ENCODE measurements around the gene PRL.
A peak's percentile ranks its signal among the peaks of the same experiment; 100 is the strongest.

Gene PRL

GRCh38 chr6:22296936-22297335 is at the start of gene PRL:
TSS of gene PRL (minus strand) at chr6:22297036. CDS start at chr6:22296982, 54 bp downstream.
- DNase-seq, result no peak

- no peak for DNase-seq
Measured at GRCh38 chr6:22343864-22344263, 47.0 kb upstream of the PRL start.

GRCh38 chr6:22334778-22335177 is 37.9 kb upstream of the PRL start:
- DNase-seq, result no peak

DNA sequence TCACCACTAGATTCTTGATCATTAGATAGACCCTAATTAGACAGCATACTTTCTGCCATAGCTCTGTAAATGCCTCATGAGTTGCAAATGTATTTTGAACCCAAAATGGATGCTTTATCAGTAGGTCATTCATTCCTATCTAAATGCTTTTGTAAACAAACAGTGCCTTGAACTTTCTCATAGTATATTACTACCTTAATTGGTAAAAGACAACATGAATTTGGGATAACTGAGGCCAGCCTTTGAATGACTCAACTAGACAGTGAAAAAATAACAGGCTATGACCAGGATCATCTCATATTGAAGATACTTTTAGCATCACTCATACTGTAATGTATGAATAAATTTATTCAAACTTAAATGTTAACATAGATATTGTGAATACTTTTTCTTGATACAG is 37.0 kb upstream of the PRL start:
- peak; percentile 29 for DNase-seq

DNA sequence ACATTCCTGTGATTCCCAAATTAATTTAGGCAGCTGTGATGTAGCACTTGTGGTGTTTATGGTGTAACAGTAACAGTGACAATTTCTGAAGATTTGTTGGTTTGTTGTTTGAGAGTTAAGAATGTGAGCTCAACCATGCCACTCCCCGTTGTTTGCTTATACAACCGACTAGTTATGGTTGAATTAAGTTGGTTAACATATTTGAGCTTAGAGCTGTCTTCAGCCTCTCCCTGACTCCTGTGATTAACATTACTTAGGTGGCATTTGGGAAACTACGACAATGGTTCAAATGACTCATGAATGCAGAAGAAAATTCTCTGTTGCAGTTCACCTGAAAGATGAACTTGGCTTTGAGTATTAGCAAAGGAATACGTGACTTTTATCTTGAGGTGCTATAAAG is 35.9 kb upstream of the PRL start:
- DNase-seq, result peak; percentile 5

DNA sequence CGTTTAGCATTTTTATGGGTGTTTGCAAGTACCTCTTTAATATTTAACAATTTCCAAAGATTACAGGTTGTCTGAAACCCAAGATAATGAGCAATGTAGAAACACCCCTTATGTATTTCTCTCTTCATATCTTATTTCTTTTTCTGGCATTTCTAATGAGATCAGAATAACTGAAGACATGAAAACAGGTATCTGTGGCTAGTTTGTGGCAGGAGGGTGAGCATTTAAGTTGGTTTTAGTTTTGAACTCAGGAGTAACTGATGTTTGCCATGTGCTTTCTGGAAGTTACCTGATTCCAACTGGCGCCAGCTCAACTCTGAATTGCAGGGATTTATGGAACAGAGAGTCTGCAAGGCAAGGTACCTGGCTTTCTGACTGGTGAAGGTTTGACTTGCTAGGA is 35.4 kb upstream of the PRL start:
- no peak for DNase-seq

DNA sequence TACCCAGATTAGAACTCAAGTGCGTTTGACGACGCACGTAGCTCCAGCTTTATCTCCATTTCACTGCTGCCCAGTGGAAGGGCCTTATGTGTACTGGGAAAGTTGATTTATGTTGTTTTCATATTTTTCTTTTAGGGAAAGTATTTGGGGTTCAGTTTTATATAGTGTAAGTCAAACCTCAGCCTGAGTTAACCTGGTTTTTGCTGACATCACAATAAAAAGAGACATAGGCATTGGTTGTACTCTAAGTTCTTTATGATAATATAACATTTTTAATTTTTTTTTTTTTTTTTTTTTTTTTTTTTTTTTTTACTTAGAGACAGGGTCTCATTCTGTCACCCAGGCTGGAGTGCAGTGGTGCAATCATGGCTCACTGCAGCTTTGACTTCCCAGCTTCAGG is 34.1 kb upstream of the PRL start:
- no peak for DNase-seq

- no peak for DNase-seq
Measured at GRCh38 chr6:22328474-22328873, 31.6 kb upstream of the PRL start.

DNA sequence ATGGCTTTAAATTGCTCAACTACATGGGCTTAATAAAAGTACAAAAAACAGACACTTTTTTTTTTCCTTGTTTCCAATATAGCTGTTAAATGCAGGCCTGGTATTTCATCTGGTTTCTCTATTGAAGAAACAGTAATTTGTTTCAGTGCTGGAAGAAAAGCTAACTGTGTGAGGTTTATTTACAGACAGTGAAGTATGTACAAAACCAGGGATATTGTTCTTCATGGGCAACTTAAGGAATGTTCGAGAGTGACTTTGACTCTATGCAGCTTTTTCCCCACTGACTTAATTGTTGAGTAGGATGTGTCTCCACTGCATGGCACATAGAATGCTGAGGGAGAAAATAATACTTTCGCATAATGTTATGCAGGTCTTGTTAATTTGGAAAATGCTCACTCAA is 31.0 kb upstream of the PRL start:
- DNase-seq, result no peak

DNA sequence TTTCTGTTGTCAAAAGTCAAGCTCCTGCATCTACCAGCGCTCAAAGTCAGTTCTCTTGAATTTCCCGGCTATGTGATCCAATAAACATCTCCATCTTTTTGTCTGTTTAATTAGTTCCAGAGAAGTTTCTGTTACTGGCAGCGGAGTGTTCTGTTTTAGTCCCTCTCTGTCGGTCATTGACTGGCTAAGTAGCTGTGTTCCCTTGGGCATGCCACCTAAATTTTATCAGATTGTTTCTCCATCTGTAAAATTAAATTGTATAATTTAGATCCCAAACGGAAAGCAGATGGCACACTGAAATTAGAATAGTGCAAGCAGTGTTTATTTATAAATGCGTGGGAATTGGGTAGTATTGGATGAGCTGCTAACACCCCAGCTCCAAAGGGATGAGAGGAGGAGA is 29.7 kb upstream of the PRL start:
- no peak for DNase-seq

- DNase-seq, result no peak
Measured at GRCh38 chr6:22325481-22325880, 28.6 kb upstream of the PRL start.

DNA sequence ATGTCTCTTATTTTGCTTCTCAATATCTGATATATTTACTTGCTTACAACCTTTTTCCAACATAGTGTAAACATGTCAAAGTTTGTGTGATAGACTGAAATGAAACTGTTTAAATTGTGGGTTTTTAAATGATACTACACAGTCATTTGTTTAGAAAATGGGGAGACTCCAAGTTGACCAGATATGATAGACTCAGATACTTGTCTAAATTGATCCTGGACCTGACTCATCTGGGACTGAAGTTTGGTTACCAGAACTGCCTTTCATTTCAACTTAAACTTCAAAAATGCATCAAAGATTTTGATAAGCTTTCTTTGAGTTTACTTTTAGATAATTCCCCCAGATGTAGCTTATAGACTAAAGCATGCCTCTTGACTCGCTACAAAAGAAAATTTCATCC is 27.0 kb upstream of the PRL start:
- no peak for DNase-seq

DNA sequence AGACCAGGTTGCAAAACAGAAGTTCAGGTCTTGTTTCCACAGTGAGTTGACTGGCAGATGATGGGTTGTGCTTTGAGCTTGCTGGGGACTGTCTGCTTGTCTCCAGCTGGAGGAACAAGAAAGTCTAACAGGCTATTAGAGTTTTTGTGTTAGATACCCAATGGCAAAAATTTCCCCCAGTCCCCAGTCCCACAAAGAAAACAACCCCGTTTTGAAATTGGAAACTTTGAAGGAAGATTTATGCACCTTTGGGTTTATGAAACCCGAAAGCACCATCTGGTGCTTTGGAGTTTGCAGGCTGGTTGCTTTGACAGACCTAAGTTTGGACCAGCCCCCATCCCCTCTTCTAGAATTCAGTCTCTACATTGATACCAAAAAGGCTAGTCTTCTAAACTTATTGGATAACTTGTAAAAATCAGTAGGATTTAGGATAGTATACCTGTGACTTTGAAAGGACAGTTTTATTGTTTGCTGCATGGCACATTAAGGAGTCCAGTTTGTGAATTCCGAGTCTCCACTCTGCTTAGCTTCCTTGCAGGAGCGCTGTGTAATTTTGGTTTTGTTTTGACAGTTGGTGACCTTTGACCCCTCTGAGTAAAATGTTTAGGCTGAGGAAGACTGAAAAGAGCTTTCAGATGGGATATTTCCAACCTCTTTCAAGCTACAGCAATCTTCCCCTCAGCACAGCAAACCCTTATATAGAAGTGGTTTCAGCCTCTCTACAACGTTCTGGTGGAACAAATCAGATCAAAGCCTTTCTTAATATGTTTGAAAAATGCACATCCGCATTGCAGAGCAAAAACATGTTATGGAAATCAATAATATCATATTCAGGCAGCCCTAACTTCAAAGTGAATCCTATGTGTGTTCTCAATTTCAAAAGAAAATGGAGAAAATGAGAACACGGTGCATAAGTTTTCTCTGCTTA is 25.5 kb upstream of the PRL start:
- no peak for DNase-seq

DNA sequence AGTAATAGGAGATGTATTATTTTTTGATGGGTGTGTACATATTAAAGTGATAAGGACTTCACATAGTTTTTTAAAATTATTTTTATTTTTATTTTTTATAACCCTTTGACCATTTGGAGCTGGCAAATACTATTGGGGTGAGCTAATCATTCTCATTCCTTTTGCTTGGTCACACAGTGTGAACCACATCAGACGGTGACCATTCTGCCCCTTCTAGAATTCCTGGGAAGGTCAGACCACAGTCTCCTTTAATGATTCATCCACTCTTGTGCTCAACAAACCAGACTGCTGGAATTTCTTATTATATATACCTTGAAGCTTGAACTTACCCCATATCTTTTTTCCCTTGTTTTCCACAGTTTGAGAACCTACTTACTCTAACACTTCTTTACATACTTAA is 23.9 kb upstream of the PRL start:
- peak; percentile 5 for DNase-seq

DNA sequence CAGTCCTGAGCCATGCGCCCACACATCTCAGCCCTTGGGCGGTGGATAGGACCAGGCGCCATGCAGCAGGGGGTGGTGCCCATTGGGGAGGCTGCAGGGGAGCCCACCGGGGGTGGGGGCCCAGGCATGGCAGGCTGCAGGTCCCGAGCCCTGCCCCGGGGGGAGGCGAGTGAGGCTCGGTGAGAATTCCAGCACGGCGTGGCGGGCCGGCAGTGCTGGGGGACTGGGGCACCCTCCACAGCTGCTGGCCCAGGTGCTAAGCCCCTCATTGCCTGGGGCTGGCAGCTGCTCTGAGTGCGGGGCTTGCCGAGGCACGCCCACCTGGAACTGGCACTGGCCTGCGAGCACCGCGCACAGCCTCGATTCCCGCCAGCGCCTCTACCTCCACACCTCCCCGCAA is 21.6 kb upstream of the PRL start:
- no peak for DNase-seq

GRCh38 chr6:22313796-22314195 is 17.0 kb upstream of the PRL start:
- DNase-seq, result no peak

DNA sequence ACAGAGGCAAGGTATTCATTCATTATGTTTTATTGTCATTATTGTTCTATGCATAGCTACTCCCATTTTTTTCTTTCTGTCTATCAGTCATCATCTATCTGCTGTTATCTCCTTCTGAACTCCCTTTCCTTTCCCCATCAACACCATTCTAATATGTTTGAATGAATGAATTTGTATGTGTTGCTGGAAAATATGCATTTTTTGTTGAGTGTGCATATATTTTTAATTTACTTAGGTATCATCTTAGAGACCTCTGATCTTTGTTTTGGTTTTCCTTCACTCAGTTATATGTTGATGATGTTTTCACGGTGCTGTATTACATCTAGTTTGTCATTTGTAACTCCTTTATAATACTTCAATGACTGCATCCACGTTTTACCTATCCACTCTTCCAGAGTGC is 12.1 kb upstream of the PRL start:
- no peak for DNase-seq

DNA sequence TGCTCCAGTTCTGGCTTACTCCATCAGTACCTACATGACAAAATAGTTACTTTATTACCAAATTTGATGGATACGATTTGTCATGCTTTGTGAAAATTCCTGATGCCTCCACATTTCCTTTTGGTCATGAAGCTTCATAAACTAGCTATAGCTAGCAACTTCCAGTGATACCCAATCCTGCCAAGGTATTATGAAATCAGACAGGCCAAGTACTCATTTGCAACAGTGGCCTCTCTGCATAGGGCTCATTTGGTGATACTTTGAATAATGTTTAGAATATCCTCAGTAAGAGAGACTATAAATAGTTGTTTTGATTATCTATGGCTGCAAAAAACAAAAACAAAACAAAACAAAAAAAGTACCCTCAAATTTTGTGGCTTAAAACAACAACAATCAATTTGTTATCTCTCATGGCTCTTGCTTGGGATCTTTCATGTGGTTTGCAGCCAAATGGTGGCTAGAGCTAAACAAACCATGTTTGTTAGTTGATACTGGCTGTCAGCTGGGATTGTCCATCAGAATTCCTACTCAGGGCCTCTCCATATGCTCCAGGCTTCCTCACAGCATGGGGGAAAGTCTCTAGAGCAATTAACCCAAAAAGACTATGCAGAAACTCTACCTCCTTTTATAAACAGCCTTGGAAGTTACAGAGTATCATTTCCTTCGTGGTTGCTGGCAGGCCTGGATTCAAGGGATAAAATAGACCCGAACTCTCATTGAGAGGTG is 10.1 kb upstream of the PRL start:
- DNase-seq, result no peak

GRCh38 chr6:22302838-22303237 is 6.0 kb upstream of the PRL start:
- DNase-seq, result no peak

- DNase-seq, result no peak
Measured at GRCh38 chr6:22300273-22300998, 3.6 kb upstream of the PRL start.

GRCh38 chr6:22298475-22298890 is 1.6 kb upstream of the PRL start:
- DNase-seq, result peak; percentile 2

DNA sequence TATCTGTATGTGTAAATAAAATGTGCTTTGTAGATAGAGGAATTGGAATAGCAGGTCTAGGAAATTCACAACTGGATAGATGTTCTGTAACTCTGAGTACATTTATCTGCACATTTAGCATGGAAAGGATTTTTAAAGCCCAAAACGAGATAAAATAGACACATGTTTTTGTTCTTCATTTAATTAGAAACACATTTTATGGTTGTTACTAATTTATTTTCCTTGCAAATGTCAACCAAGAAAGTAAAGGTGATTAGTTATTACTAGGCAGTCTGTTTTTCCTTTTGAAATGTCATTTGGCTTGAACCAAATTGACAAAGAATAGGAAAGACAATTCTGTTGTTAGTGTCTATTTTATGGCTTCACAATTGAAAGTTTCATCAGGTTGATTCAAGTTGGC is 769 bp downstream of the PRL start:
- no peak for DNase-seq

DNA sequence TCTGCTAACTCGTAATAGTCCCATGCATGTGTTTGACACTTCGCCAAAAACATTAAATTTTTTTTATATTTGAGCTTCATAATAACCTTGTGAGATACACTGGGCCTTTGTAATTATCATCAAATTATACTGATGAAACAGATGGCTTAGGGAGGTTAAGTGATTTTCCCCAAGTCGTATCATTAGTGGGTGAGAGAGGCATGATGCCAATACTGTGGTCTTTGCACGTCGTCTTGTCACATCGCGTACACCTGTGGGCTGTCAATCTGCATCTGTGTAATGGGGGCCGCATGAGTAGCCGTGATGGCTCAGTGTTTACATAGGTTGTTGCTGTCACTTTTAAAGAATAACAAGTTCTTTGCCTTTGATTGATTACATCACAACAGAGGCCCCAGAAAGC is 1.7 kb downstream of the PRL start:
- DNase-seq, result no peak

DNA sequence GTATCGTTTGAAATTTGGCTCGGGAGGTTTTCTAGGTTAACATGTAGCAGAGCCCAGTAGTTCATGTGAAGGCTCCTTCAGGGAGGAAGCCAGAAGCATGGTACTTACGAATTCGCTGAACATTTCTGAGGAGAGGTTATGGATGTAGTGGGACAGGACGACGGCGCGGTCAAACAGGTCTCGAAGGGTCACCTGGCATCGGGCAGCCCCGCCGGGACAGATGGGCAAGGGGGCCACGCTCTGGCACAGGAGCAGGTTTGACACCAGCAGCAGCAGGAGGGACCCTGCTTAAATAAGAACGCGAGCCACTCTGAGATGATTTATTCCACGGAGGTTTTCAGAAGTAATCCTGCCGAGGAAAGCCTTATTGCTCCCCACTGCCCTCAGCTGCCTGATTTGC is 2.5 kb downstream of the PRL start:
- no peak for DNase-seq

Data from amniotic stem cell (primary cell).